Neutrophil (primary cell): Measurements from ENCODE around the gene SERPINA7.
"Not testable (repeated sequence)": the region's sequence is repeated elsewhere in the genome, so short reads cannot be mapped to it uniquely, and the experiment has no call there.

Source experiments
- H3K27ac ChIP-seq: fragments of 200-600 bp; sonication (generic); 2 replicates; pipeline ENCODE4 v1.5.1; 2016; ENCODE audit warnings: mild to moderate bottlenecking, moderate library complexity
- H3K27me3 ChIP-seq: fragments of 200-600 bp; sonication (generic); 2 replicates; pipeline ENCODE4 v1.6.0; 2016; ENCODE audit warnings: mild to moderate bottlenecking
- H3K36me3 ChIP-seq: fragments of 200-600 bp; sonication (generic); 2 replicates; pipeline ENCODE4 v1.5.1; 2017
- H3K4me1 ChIP-seq, 2 experiments: fragments of 200-600 bp in 1 of 2; sonication (generic) in 1 of 2; 1 replicate in 1 of 2; 2 replicates in 1 of 2; pipeline versions ENCODE4 v1.5.1 to v1.6.1; 2013 to 2016; ENCODE audit warnings: low read depth in 1 of 2, low read length in 1 of 2, mild to moderate bottlenecking in 1 of 2, moderate library complexity in 1 of 2; ENCODE audit not compliant: control insufficient read depth in 1 of 2, insufficient read depth in 1 of 2
- H3K4me3 ChIP-seq, 2 experiments: fragments of 200-600 bp in 1 of 2; sonication (generic) in 1 of 2; 1 replicate in 1 of 2; 2 replicates in 1 of 2; pipeline ENCODE4 v1.5.1; 2013 to 2016; ENCODE audit warnings: low read depth in 1 of 2, low read length in 1 of 2, mild to moderate bottlenecking in 1 of 2, moderate library complexity in 1 of 2
- H3K9me3 ChIP-seq: fragments of 200-600 bp; sonication (generic); 2 replicates; pipeline ENCODE4 v1.5.1; 2016
- CTCF ChIP-seq: fragments of 200-600 bp; sonication (generic); IDR thresholded peaks from 2 replicates; pipeline ENCODE4 v1.5.1; 2016; ENCODE audit warnings: antibody characterized with exemption

The SERPINA7 gene

GRCh38 chrX:106000203-106000602 is 38.3 kb downstream of the SERPINA7 start:
- H3K36me3 ChIP-seq, result no peaks in the 10 kb centered on the region
- TF ChIP-seq CTCF, result no peak
- no peaks in the 10 kb centered on the region for H3K27me3 ChIP-seq
- H3K27ac ChIP-seq, result no peak overlapping the region
- H3K4me3 ChIP-seq, result no peak overlapping the region
- H3K9me3 ChIP-seq, result no peaks in the 10 kb centered on the region
- H3K4me1 ChIP-seq, result no peaks in the 10 kb centered on the region

- Histone ChIP-seq H3K27me3 (no peaks in the 10 kb centered on the region), H3K9me3 (no peaks in the 10 kb centered on the region), H3K4me1 (no peaks in the 10 kb centered on the region), H3K4me3 (no peak overlapping the region), H3K27ac (no peak overlapping the region), H3K36me3 (no peaks in the 10 kb centered on the region)
- TF ChIP-seq CTCF, result no peak
These were observed 39.2 kb downstream of the SERPINA7 start for GRCh38 chrX:105999294-105999693.

GRCh38 chrX:105988487-105988886 is 50.0 kb downstream of the SERPINA7 start:
- H3K27me3 ChIP-seq, H3K27ac ChIP-seq, H3K4me1 ChIP-seq, H3K36me3 ChIP-seq, H3K9me3 ChIP-seq, H3K4me3 ChIP-seq: not testable (repeated sequence)
